ENCODE results near the gene MUTYH. TPM values are rescaled to one million over a fixed set of nuclear protein-coding genes. Genes with fewer than 3 reads are reported as not detected.

Gene MUTYH
- total RNA-seq, 2 donors from 2014 or later = 15.2 to 27.4 TPM

- Histone ChIP-seq H3K9me3 (no peaks in the 10 kb centered on the region), H3K4me3 (no peak overlapping the region), H3K36me3 (no peaks in the 10 kb centered on the region), H3K27me3 (replicated peaks; ENCODE audit: insufficient read depth) (no peaks in the 10 kb centered on the region), H3K4me1 (ENCODE audit: control insufficient read depth in 1 of 2, low read depth in 2 of 2) (peaks cover 5 to 9% of the 10 kb centered on the region in 2 donors), H3K27ac (no peak overlapping the region)
- TF ChIP-seq, protein P1, sequence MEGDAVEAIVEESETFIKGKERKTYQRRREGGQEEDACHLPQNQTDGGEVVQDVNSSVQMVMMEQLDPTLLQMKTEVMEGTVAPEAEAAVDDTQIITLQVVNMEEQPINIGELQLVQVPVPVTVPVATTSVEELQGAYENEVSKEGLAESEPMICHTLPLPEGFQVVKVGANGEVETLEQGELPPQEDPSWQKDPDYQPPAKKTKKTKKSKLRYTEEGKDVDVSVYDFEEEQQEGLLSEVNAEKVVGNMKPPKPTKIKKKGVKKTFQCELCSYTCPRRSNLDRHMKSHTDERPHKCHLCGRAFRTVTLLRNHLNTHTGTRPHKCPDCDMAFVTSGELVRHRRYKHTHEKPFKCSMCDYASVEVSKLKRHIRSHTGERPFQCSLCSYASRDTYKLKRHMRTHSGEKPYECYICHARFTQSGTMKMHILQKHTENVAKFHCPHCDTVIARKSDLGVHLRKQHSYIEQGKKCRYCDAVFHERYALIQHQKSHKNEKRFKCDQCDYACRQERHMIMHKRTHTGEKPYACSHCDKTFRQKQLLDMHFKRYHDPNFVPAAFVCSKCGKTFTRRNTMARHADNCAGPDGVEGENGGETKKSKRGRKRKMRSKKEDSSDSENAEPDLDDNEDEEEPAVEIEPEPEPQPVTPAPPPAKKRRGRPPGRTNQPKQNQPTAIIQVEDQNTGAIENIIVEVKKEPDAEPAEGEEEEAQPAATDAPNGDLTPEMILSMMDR (IDR thresholded peaks at IDR 0.05) = no peak
- ATAC-seq (ENCODE audit: insufficient number of reproducible peaks, low FRiP score, low read depth) (no peak), DNase-seq (ENCODE audit: low spot score) (no peak)
Observed at GRCh38 chr1:45306905-45307304, 33.3 kb downstream of the MUTYH start.

DNA sequence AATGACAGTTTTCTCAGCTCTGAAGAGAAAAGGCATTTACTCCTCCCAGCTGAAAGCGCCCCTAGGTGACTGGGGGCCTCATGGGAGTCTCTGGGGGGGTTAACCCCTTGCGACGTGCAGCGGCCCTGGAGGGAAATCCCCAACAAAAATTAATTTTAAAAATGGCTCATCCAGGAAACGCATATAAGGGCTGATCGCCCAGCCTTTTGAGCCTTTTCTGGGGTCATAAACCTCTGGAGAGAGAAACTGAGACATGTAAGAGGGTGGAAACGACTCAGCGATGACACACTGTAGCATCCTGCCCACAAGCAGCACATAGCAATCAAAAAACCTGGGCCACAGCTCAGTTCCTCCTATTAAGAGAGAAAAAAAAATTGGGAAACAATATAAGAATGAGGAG lies 33.9 kb downstream of the MUTYH start:
- no peak for DNase-seq (ENCODE audit: low spot score)
- H3K27ac ChIP-seq = no peak overlapping the region

DNA sequence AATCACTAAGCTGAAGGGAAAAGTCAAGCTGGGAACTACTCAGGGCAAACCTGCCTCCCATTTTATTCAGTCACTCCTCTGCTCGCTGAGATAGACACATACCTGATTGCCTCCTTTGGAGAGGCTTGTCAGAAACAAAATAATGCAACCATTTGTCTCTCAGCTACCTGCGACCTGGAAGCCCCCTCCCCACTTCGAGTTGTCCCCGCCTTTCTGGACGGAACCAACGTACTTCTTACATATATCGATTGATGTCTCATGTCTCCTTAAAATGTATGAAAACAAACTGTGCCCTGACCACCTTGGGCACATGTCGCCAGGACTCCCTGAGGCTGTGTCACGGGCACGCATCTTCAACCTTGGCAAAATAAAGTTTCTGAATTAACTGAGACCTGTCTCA lies 35.0 kb downstream of the MUTYH start:
- H3K4me3 ChIP-seq = no peak overlapping the region
- no peaks in the 10 kb centered on the region for H3K27me3 ChIP-seq (replicated peaks; ENCODE audit: insufficient read depth)
- H3K27ac ChIP-seq = no peak overlapping the region
- no peaks in the 10 kb centered on the region for H3K9me3 ChIP-seq
- DNase-seq (ENCODE audit: low spot score) (no peak), ATAC-seq (ENCODE audit: insufficient number of reproducible peaks, low FRiP score, low read depth) (no peak)
- peaks cover 5 to 9% of the 10 kb centered on the region in 2 donors for H3K4me1 ChIP-seq (ENCODE audit: control insufficient read depth in 1 of 2, low read depth in 2 of 2)
- TF ChIP-seq, protein P1 (IDR thresholded peaks at IDR 0.05) = no peak
- H3K36me3 ChIP-seq = no peaks in the 10 kb centered on the region

More for the DNA sequence above, 33.9 kb downstream of the MUTYH start:
- TF ChIP-seq, protein P1 (IDR thresholded peaks at IDR 0.05) = no peak
- no peak for ATAC-seq (ENCODE audit: insufficient number of reproducible peaks, low FRiP score, low read depth)
- H3K36me3 ChIP-seq = no peaks in the 10 kb centered on the region
- H3K4me3 ChIP-seq = no peak overlapping the region
- H3K9me3 ChIP-seq = no peaks in the 10 kb centered on the region
- peaks cover 5 to 9% of the 10 kb centered on the region in 2 donors for H3K4me1 ChIP-seq (ENCODE audit: control insufficient read depth in 1 of 2, low read depth in 2 of 2)
- no peaks in the 10 kb centered on the region for H3K27me3 ChIP-seq (replicated peaks; ENCODE audit: insufficient read depth)

- Histone ChIP-seq H3K9me3 (no peaks in the 10 kb centered on the region), H3K27ac (peak overlapping the region; percentile 81 to 84), H3K4me3 (peak overlapping the region; percentile 78), H3K36me3 (no peaks in the 10 kb centered on the region), H3K4me1 (ENCODE audit: control insufficient read depth in 1 of 2, low read depth in 2 of 2) (peaks cover 5 to 9% of the 10 kb centered on the region in 2 donors), H3K27me3 (replicated peaks; ENCODE audit: insufficient read depth) (no peaks in the 10 kb centered on the region)
- ATAC-seq (ENCODE audit: insufficient number of reproducible peaks, low FRiP score, low read depth) (no peak), DNase-seq (ENCODE audit: low spot score) (no peak)
- TF ChIP-seq, protein P1 (IDR thresholded peaks at IDR 0.05) = no peak
Observed at GRCh38 chr1:45304311-45305081, 35.7 kb downstream of the MUTYH start.

DNA sequence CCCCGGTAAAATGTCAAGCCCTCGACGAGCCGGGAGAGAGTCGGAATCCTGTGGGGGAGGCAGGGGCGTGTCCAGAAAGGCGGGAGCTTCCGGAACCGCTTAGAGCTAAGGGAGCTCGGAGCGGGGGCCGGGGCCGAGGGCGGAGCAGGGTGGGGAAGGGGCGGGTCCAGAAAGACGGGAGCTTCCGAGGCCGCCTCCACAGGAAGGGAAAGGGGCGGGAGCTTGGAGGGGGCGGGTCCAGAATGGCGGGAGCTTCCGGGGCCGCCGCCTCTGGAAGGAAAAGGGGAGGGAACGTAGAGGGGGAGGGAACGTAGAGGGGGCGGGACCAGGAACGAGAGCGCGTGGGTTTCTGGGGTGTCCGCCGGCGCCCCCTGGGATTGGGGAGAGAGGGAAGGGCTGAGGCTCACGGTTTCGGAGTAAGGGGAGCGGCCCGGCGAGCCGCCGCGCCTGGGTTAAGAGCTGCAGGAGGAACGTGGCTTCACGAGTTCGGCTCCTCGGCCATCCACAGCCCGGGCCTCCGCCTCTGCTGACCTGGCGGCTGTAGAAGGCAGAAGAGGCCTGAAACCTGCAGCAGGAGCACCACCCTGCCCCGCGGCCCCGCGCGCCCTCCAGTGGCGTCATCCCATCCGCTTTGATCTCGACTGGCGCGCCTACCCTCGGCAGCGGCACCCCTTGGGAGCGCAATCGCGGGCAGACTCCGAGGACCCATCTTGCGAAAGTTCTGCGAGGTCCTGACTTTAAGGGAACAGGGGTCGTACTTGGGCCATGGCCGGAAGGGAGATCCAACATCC lies 36.5 kb downstream of the MUTYH start:
- TF ChIP-seq, protein P1 (IDR thresholded peaks at IDR 0.05) = peak; percentile 57
- H3K4me1 ChIP-seq (ENCODE audit: control insufficient read depth in 1 of 2, low read depth in 2 of 2) = peaks cover 5 to 9% of the 10 kb centered on the region in 2 donors
- peak overlapping the region; percentile 78 for H3K4me3 ChIP-seq
- DNase-seq (ENCODE audit: low spot score) (peak; percentile 92), ATAC-seq (ENCODE audit: insufficient number of reproducible peaks, low FRiP score, low read depth) (peak; percentile 93)
- H3K27ac ChIP-seq = peak overlapping the region; percentile 84 to 86
- no peaks in the 10 kb centered on the region for H3K27me3 ChIP-seq (replicated peaks; ENCODE audit: insufficient read depth)
- no peaks in the 10 kb centered on the region for H3K9me3 ChIP-seq
- no peaks in the 10 kb centered on the region for H3K36me3 ChIP-seq

Data from thoracic aorta (tissue), 2 donors.